ENCODE results near the gene TMEM150B.

TMEM150B gene

DNA sequence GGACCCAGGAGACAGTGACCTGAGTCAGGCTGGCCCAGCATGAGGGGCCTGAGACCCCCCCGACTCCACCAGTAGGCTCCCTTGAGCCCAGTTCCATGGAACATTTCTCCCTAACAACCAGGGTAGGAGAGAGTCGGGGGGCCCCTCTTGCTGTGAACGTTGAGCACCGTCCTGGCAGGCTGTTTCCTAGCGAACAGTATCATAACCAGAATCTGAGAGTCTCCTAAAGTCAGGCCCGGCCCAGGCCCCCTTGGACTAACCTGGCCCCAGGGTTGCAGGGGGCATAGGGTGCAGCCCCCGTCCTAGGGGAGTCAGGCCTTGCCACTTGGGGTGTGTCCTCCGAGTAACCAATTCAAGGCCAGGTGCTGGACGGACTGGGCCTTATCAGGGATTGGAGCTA is 13.7 kb downstream of the TMEM150B start:
- Histone ChIP-seq H3K36me3 (ENCODE audit: insufficient read depth, low read length) (peaks cover 7% of the 10 kb centered on the region; the same call in 1 of the 2 replicates), H3K4me1 (ENCODE audit: insufficient read depth, low read length) (no peaks in the 10 kb centered on the region), H3K9ac (ENCODE audit: low read depth, low read length) (no peak overlapping the region), H3K9me3 (ENCODE audit: control insufficient read depth, insufficient read depth, low read length) (no peaks in the 10 kb centered on the region)

DNA sequence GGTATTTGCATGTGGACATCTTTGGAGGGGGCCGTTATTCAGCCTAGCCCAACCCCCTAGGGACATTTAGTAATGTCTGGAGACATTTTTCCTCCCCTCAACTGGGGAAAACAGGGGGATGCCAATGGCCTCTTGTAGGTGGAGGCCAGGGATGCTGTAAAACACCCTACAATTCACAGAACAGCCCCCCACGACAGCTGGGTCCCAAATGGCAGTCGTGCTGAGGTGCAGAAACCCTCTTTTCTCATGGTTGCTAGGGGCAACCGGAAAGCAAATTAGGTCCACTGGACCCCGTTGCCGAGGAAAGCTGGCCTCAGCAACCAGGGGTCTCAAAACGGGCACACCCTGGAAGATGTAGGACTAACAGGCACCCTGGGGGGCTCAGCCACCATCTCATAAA is 14.6 kb downstream of the TMEM150B start:
- no peak overlapping the region for H3K9ac ChIP-seq (ENCODE audit: low read depth, low read length)
- peaks cover 9% of the 10 kb centered on the region; the same call in 1 of the 2 replicates for H3K36me3 ChIP-seq (ENCODE audit: insufficient read depth, low read length)
- no peaks in the 10 kb centered on the region for H3K9me3 ChIP-seq (ENCODE audit: control insufficient read depth, insufficient read depth, low read length)
- H3K4me1 ChIP-seq (ENCODE audit: insufficient read depth, low read length), result no peaks in the 10 kb centered on the region; the same call in 1 of the 2 replicates

DNA sequence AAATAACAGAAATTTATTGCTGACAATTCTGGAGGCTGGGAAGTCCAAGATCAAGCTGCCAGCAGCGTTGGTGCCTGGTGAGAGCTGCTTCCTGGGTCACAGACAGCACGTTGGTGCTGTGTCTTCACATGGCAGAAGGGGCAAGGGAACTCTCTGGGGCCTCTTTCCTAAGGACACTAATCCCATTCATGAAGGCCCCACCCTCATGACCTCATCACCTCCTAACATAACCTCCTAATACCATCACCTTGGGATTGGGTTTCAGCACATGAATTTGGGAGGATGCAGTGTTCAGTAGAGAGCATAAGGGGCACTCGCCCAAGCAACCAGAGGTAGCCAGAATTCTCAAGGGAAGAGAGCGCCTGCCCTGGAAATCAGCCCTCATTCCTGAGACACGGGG is 15.7 kb downstream of the TMEM150B start:
- Histone ChIP-seq H3K4me1 (ENCODE audit: insufficient read depth, low read length) (peaks cover 3% of the 10 kb centered on the region), H3K9ac (ENCODE audit: low read depth, low read length) (no peak overlapping the region), H3K9me3 (ENCODE audit: control insufficient read depth, insufficient read depth, low read length) (no peaks in the 10 kb centered on the region), H3K36me3 (ENCODE audit: insufficient read depth, low read length) (peaks cover 9% of the 10 kb centered on the region; the same call in 1 of the 2 replicates)

DNA sequence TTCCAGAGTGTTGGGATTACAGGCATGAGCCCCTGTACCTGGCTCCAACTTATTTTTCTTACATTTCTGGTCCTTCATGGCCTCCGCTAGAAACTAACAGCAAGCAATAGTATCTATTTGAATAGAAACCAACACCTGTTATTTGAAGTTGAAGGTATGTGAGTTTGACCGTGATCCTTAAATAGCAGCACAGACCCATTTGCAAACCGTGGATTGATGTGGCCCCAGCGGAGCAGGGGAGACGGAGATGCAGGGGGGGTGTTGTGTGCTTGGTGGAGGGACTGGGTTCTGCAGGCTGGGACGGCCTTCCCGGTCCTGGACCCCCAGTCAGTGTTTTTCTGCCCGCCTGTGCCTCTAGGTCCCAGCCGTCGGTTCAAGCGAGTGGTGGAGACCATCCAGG is 16.9 kb downstream of the TMEM150B start:
- Histone ChIP-seq H3K9ac (ENCODE audit: low read depth, low read length) (no peak overlapping the region), H3K4me1 (ENCODE audit: insufficient read depth, low read length) (peaks cover 3% of the 10 kb centered on the region), H3K36me3 (ENCODE audit: insufficient read depth, low read length) (peaks cover 9% of the 10 kb centered on the region; the same call in 1 of the 2 replicates), H3K9me3 (ENCODE audit: control insufficient read depth, insufficient read depth, low read length) (no peaks in the 10 kb centered on the region)

DNA sequence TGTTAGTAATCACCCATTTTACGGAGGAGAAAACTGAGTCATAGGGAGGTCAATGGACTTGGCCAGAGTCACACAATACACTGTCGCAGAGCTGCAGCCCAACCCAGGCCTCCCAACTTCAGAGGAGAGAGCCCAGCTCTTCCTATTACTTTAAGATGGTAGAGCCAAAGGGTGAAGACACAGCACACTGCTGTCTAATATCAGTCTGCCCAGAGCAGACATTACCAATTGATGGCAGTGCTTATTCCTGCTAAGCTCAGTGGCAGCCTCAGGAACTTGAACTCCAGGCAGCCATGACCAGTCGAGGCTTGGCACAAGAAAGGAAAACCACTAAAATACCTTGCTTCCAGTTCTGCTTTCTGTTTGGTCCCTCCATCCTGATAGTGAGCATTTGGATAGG is 18.4 kb downstream of the TMEM150B start:
- Histone ChIP-seq H3K9me3 (ENCODE audit: control insufficient read depth, insufficient read depth, low read length) (no peaks in the 10 kb centered on the region), H3K4me1 (ENCODE audit: insufficient read depth, low read length) (peaks cover 3% of the 10 kb centered on the region), H3K9ac (ENCODE audit: low read depth, low read length) (no peak overlapping the region), H3K36me3 (ENCODE audit: insufficient read depth, low read length) (peaks cover 9% of the 10 kb centered on the region; the same call in 1 of the 2 replicates)

DNA sequence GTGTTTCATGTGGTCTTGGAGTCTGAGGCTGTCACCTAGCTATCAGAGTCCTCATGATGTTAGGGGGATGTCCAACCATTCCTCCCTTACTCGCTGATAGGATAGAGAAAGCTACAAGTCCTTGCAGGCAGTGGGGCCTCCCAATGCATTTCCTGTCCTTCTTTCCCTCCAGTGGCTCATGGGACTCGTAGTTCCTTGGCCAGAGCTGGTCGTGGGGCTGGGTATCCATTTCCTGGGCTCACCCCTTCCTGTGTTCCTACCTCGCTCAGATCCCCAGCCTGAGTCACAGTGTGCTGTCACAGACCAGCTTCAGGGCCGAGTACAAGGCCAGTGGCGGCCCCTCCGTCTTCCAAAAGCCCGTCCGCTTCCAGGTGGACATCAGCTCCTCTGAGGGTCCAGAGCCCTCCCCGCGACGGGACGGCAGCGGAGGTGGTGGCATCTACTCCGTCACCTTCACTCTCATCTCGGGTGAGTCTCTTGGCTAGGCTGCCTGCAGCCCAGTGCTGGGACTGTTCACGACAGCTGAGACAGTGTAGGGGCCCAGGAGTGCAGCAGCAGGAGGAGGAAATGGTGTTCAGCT is 19.1 kb downstream of the TMEM150B start:
- H3K9me3 ChIP-seq (ENCODE audit: control insufficient read depth, insufficient read depth, low read length), result no peaks in the 10 kb centered on the region
- no peak overlapping the region for H3K9ac ChIP-seq (ENCODE audit: low read depth, low read length)
- peaks cover 6% of the 10 kb centered on the region for H3K4me1 ChIP-seq (ENCODE audit: insufficient read depth, low read length)
- H3K36me3 ChIP-seq (ENCODE audit: insufficient read depth, low read length), result peaks cover 9% of the 10 kb centered on the region; the same call in 1 of the 2 replicates

DNA sequence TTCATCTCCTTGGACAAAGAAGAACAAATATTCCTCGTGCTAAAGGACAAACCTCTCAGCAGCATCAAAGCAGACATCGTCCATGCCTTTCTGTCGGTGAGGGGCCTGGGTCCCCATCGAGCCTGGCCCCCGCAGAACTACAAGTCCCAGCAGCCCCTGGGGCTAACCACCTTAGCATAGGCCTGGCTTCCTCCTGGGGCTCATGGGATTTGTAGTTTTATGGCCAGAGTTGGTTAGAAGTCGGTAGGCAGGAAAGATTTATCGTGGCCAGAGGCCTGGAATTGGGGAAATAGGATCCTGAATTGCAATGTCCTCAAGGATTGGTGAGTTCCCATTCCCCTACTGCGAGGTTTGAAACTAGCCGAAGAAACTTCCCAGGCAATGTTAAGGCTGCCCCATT is 19.6 kb downstream of the TMEM150B start:
- peaks cover 9% of the 10 kb centered on the region; the same call in 1 of the 2 replicates for H3K36me3 ChIP-seq (ENCODE audit: insufficient read depth, low read length)
- H3K9me3 ChIP-seq (ENCODE audit: control insufficient read depth, insufficient read depth, low read length), result no peaks in the 10 kb centered on the region
- no peak overlapping the region for H3K9ac ChIP-seq (ENCODE audit: low read depth, low read length)
- H3K4me1 ChIP-seq (ENCODE audit: insufficient read depth, low read length), result peaks cover 6% of the 10 kb centered on the region

DNA sequence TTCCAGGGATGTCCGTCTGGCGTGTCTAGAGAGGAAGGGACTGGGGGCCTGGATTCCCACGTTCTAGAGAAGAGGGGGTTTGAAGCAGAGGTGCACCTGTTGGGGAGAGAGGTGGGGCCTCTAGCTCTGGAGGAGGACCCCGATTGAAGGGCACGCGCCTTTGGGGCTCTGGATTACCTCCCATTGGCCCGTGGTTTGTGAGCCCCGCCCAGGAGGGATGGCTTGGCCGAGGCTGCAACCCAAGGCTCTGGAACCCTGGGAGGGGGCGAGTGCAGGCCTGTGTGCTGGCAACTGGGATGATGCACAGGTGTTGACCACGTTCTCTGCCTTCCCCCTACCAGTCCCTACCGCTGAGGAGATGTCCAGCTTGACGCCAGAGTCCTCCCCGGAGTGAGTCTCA is 20.2 kb downstream of the TMEM150B start:
- Histone ChIP-seq H3K9ac (ENCODE audit: low read depth, low read length) (no peak overlapping the region), H3K36me3 (ENCODE audit: insufficient read depth, low read length) (0 out of 2 replicates have a peak, but pooled peaks cover 9% of the 10 kb centered on the region), H3K4me1 (ENCODE audit: insufficient read depth, low read length) (peaks cover 6% of the 10 kb centered on the region), H3K9me3 (ENCODE audit: control insufficient read depth, insufficient read depth, low read length) (no peaks in the 10 kb centered on the region)

DNA sequence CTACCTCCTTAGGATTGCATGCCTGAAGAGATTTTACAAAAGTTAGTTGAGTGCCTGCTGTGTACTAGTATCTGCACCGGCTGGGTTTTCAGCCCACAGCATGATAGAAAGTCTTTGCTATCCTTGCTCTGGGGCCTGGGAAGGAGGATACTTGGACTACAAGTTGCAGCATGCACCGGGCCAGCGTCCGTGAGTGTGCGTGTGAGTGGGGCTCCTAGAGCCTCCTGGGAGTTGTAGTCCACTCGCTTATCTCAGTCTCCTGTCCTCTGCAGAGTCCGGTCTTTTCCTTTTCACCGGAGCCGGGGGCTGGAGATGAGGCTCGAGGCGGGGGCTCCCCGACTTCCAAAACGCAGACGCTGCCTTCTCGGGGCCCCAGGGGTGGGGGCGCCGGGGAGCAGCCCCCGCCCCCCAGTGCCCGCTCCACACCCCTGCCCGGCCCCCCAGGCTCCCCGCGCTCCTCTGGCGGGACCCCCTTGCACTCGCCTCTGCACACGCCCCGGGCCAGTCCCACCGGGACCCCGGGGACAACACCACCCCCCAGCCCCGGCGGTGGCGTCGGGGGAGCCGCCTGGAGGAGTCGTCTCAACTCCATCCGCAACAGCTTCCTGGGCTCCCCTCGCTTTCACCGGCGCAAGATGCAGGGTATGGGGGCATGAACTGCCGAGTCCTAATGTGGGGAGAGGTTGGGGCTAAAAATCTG is 20.7 kb downstream of the TMEM150B start:
- Histone ChIP-seq H3K4me1 (ENCODE audit: insufficient read depth, low read length) (peaks cover 6% of the 10 kb centered on the region), H3K9me3 (ENCODE audit: control insufficient read depth, insufficient read depth, low read length) (no peaks in the 10 kb centered on the region), H3K9ac (ENCODE audit: low read depth, low read length) (no peak overlapping the region), H3K36me3 (ENCODE audit: insufficient read depth, low read length) (0 out of 2 replicates have a peak, but pooled peaks cover 9% of the 10 kb centered on the region)

DNA sequence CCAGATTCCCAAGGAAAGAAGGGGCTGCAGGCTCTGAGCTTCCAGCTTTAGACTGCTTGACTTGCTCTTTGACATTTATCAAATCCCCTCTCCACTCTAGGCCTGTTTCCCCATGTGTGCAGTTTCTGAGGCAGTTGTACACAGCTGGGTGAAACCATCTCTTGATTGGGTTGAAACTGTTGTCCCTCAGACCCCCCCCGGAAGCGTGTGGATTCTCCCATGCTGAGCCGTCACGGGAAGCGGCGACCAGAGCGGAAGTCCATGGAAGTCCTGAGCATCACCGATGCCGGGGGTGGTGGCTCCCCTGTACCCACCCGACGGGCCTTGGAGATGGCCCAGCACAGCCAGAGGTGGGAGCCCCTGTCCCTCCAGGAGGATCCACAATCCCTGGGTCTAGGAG is 21.7 kb downstream of the TMEM150B start:
- Histone ChIP-seq H3K9ac (ENCODE audit: low read depth, low read length) (no peak overlapping the region), H3K4me1 (ENCODE audit: insufficient read depth, low read length) (peaks cover 6% of the 10 kb centered on the region), H3K36me3 (ENCODE audit: insufficient read depth, low read length) (0 out of 2 replicates have a peak, but pooled peaks cover 9% of the 10 kb centered on the region), H3K9me3 (ENCODE audit: control insufficient read depth, insufficient read depth, low read length) (no peaks in the 10 kb centered on the region)

DNA sequence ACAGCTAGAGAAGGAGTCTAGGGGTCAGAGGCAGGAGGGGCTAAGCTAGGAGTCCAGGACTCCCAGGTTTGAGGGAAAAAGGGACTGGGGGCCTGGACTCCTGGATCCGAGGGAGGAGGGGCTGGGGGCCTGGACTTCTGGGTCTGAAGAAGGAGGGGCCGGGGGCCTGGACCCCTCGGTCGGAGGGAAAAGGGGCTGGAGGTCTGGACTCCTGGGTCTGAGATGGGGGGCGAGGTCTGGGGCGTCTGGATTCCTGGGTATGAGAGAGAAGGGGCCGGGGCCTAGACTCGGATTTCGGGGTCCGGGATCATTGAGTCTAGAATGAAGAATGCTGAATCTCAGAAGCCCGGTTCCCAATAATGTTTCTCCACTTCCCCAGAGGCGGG is 22.8 kb downstream of the TMEM150B start:
- H3K9me3 ChIP-seq (ENCODE audit: control insufficient read depth, insufficient read depth, low read length), result no peaks in the 10 kb centered on the region
- H3K36me3 ChIP-seq (ENCODE audit: insufficient read depth, low read length), result 0 out of 2 replicates have a peak, but pooled peaks cover 9% of the 10 kb centered on the region
- H3K4me1 ChIP-seq (ENCODE audit: insufficient read depth, low read length), result peaks cover 6% of the 10 kb centered on the region
- no peak overlapping the region for H3K9ac ChIP-seq (ENCODE audit: low read depth, low read length)

DNA sequence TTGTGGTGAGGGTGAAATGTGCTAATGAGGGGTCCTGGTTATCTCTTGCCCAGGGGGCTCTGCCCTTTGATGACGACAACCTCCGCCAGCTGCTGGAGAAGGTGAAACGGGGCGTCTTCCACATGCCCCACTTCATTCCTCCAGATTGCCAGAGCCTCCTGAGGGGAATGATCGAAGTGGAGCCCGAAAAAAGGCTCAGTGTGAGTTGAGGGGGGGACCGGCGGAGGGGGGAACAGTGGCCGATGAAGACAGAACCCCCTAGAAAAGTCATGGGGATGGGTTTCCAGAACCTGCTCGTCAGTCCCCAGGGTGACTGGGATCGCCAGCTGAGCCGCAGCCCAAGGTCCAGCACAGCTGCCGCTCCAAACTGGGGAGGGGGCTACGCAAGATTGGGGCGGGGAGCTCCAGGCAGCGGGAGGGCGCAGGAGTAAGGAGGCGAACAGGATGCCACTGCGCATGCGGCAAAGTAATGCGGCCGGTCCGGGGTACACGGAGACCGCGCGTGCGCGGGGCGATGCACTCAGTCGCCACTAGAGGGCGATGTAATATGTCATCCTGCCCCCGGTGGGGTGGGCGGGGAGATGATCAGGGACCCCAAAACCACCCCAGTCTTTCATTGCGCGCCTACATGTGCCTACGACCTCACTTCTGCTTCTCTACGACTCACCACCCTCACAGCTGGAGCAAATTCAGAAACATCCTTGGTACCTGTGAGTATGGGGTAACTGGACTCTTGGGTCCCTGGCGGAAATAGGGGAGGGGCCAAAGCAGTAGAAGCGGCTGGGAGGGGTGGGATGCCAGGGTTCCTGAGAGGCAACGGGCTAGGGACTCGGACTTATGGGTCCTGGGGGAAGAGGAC is 23.5 kb downstream of the TMEM150B start:
- H3K36me3 ChIP-seq (ENCODE audit: insufficient read depth, low read length), result 0 out of 2 replicates have a peak, but pooled peaks cover 5% of the 10 kb centered on the region
- no peaks in the 10 kb centered on the region for H3K9me3 ChIP-seq (ENCODE audit: control insufficient read depth, insufficient read depth, low read length)
- peak overlapping the region; percentile 52; the same call in 1 of the 2 replicates for H3K9ac ChIP-seq (ENCODE audit: low read depth, low read length)
- H3K4me1 ChIP-seq (ENCODE audit: insufficient read depth, low read length), result peaks cover 6% of the 10 kb centered on the region

DNA sequence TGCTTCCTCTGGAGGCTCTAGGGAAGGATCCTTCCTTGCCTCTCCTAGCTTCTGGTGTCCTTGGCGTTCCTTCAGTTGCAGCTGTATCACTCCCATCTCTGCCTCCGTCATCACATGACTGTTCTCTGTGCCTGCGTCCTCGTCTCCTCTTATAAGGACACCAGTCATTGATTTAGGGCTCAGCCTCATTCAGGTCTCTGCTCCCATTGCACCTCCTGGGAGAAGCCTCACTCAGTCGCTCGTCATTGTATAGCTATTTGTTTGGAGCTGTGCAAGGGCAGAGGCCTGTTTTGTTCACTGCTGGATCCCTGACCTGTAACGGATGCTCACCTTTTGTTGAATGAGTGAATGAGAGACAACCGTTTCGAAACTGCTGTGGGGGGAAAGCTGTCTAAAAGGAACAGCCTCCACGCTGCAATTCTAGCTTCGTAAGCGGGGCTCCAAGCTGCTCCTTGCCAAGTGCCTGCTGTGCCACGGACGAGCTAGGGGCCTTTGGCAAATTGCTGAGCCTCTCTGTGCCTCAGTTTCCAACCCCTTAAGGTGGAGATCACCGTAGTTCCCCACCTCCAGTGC is 24.2 kb downstream of the TMEM150B start:
- peaks cover 6% of the 10 kb centered on the region for H3K4me1 ChIP-seq (ENCODE audit: insufficient read depth, low read length)
- no peaks in the 10 kb centered on the region; the same call in 1 of the 2 replicates for H3K36me3 ChIP-seq (ENCODE audit: insufficient read depth, low read length)
- no peaks in the 10 kb centered on the region for H3K9me3 ChIP-seq (ENCODE audit: control insufficient read depth, insufficient read depth, low read length)
- H3K9ac ChIP-seq (ENCODE audit: low read depth, low read length), result peak overlapping the region; percentile 52; the same call in 1 of the 2 replicates

DNA sequence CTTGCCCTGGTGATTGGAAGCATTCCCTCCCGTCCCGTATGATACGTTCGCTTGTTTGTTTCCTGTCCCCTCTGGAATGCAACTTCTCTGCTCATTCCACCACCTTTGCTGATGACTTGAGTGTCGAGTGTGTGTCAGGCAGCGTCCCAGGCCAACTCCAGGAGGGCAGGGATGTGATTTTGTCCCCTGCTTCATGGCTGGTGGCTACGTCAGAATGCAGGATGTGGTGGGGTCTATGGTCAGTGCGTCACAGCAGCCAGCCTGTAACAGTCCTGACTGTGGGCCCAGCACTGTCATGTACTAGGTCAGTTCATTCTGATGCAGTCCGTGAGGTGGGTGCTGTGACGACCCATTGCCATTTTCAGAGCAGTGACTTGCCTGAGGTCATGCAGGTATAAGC is 25.1 kb downstream of the TMEM150B start:
- H3K9ac ChIP-seq (ENCODE audit: low read depth, low read length), result no peak overlapping the region
- no peaks in the 10 kb centered on the region; the same call in 1 of the 2 replicates for H3K36me3 ChIP-seq (ENCODE audit: insufficient read depth, low read length)
- H3K4me1 ChIP-seq (ENCODE audit: insufficient read depth, low read length), result peaks cover 4% of the 10 kb centered on the region; the same call in 1 of the 2 replicates
- H3K9me3 ChIP-seq (ENCODE audit: control insufficient read depth, insufficient read depth, low read length), result no peaks in the 10 kb centered on the region
